ENCODE measurements around the gene MYO1F.

- no peak for TF ChIP-seq EZH2 (IDR thresholded peaks at IDR 0.05; ENCODE audit: low read length)
- TF ChIP-seq, protein P1, sequence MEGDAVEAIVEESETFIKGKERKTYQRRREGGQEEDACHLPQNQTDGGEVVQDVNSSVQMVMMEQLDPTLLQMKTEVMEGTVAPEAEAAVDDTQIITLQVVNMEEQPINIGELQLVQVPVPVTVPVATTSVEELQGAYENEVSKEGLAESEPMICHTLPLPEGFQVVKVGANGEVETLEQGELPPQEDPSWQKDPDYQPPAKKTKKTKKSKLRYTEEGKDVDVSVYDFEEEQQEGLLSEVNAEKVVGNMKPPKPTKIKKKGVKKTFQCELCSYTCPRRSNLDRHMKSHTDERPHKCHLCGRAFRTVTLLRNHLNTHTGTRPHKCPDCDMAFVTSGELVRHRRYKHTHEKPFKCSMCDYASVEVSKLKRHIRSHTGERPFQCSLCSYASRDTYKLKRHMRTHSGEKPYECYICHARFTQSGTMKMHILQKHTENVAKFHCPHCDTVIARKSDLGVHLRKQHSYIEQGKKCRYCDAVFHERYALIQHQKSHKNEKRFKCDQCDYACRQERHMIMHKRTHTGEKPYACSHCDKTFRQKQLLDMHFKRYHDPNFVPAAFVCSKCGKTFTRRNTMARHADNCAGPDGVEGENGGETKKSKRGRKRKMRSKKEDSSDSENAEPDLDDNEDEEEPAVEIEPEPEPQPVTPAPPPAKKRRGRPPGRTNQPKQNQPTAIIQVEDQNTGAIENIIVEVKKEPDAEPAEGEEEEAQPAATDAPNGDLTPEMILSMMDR (optimal IDR thresholded peaks at IDR 0.05 in 1 of 3, IDR thresholded peaks at IDR 0.05 in 1 of 3, conservative IDR thresholded peaks at IDR 0.05 in 1 of 3; ENCODE audit: extremely low read depth in 1 of 3, insufficient read depth in 2 of 3, low read length in 3 of 3), result no peak
Measured at GRCh38 chr19:8498295-8498694, 78.9 kb downstream of the MYO1F start.
